Caki2 (cell line): ENCODE measurements around the gene OCRL. TPM values are rescaled to one million over a fixed set of nuclear protein-coding genes. Genes with fewer than 3 reads are reported as not detected.

ENCODE experiments used
- total RNA-seq: library from RNA; depleted of rRNA; stranded (reverse); fragments of >200 nt; shearing (Covaris generic); gene quantifications from 2 replicates; pipeline ENCODE4 v1.2.3, GENCODE V29; 2014; ENCODE audit warnings: low replicate concordance; rRNA removed

Gene OCRL
- total RNA-seq, 1 experiment from 2014 or later = 22.8 TPM

Other genes starting within 250 kb of the OCRL start
- gene SMARCA1, start 16.8 kb upstream of the OCRL start, total RNA-seq = 13.1 and 14.1 TPM in 2 replicates
- 0.06 and 0.07 TPM in 2 replicates for gene APLN, start 114.7 kb downstream of the OCRL start, total RNA-seq
- gene XPNPEP2, start 198.7 kb downstream of the OCRL start, total RNA-seq = not detected in 2 replicates
- not detected in 2 replicates for gene SASH3, start 239.7 kb downstream of the OCRL start, total RNA-seq